Urothelium cell line (cell line): ENCODE data around the gene CNTNAP2.
"Not testable (repeated sequence)": the region's sequence is repeated elsewhere in the genome, so short reads cannot be mapped to it uniquely, and the experiment has no call there.

Experiments used
- DNase-seq: peaks from one replicate; pipeline ENCODE4 v3.0.0; 2011; ENCODE audit warnings: low spot score, mixed read lengths
- FAIRE-seq: peaks from 2 replicates; lab custom pipeline; 2011; peaks lifted over from hg19 to GRCh38; lab: Jason Lieb, UNC

Gene CNTNAP2

GRCh38 chr7:147586110-147586509 lies 1469.5 kb downstream of the CNTNAP2 start:
- FAIRE-seq: no peak
- no peak for DNase-seq

DNA sequence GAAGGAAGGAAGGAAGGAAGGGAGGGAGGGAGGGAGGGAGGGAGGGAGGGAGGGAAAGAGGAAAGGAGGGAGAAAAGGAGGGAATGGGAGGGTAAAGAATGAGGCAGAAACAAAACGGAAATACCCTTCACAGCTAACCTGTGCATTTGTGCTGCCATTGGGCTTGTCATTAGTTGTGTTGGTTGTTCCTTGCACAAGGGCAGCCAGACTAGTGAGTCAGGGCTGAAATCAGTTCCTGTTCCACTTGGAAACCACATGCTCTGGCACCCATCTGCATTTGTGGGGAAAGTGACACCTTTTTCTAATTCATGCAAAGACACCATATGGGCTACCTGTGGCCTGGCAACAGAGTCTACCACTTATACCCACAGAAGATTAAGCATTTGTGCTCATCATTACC lies 1469.9 kb downstream of the CNTNAP2 start:
- no peak for FAIRE-seq
- no peak for DNase-seq

DNA sequence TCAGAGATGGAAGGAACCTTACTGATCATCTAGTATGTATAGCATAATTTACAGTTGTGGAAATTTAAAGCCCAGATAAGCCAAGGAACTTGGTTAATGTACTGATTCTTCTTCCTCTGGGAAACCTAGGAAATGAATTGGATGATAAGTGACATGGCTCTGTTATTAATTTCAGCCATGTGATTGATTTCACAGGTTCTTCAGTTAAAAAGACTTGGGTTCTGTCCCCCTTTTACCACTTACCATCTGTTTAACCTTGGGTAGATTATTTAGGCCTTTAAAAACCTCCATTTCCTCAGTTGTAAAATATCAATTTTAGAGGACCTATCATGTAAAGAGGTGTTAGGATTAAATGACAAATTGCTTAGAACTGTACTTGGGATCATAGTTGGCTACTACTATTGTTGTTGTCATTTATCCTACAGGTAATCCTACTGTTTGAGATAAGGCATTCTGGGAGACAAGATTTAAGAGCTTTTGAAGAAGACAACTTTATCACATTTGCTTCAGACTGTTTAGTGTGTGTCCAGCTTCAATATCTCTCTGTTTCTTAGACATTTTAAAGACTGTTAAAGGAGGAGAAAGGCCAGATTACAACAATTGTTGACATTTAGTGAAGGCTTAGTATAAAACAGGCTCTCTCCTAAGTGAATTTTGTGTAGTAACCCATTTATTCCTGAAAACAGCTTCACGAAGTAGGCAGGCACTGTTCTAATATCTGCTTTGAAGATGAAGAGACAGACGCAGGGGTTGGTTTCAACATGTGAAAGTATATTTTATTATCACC lies 1476.9 kb downstream of the CNTNAP2 start:
- no peak for FAIRE-seq

GRCh38 chr7:147595042-147595441 lies 1478.4 kb downstream of the CNTNAP2 start:
- no peak for DNase-seq
- no peak for FAIRE-seq

More for the DNA sequence above, 1476.9 kb downstream of the CNTNAP2 start:
- no peak for DNase-seq

GRCh38 chr7:147598687-147599086 lies 1482.1 kb downstream of the CNTNAP2 start:
- FAIRE-seq, DNase-seq: not testable (repeated sequence)

GRCh38 chr7:147605323-147605722 lies 1488.7 kb downstream of the CNTNAP2 start:
- no peak for DNase-seq
- FAIRE-seq: no peak

DNA sequence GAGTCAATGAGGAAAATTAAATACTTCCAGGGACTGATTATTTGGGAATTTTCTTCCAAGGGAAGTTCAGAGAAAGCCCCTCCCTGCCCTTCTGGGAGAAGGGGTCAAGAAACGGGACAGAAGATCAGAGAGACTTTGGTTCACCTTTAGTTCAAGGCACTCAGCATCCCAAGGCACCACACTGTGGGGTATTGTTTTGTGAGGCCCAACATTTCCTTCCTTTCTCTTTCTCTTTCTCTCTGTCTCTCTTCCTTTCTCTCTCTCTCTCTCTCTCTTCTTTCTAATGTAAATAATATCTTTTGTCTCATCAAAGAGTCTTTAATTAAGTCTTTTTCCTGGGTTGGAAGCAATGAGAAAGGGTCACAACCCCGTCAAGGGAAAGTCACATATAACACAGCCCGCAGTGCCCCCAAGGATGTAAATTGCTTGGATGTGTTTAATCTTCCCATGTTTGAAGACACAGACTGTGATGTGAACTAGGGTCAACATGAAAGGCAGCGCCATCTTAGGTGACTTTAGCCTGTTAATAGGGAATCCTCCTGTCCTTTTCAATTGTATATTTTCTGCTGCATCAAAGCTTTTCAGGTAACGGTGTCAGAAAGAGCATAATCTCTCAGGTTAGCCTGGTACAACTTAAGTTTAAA lies 1490.7 kb downstream of the CNTNAP2 start:
- no peak for DNase-seq
- no peak for FAIRE-seq

- DNase-seq: no peak
- no peak for FAIRE-seq
Measured at GRCh38 chr7:147611431-147611830, 1494.8 kb downstream of the CNTNAP2 start.

- DNase-seq (no peak), FAIRE-seq (no peak)
Measured at GRCh38 chr7:147635288-147635687, 1518.7 kb downstream of the CNTNAP2 start.

DNA sequence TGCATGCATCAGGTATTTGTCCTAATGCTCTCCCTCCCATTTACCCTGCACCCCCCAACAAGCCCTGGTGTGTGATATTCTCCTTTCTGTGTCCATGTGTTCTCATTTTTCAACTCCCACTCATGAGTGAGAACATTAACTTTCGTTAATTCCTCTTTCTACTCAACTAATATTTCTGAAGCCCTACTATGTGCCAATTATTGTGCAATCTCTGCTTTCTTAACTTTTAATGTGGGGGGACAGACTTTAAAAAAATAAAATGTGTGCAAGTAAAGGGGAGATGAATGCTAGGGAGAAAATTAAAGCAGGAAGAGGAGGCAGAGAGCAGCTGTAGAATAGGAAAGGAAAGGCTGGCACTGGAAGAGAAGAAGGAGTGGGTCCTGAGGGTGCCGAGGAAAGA lies 1520.0 kb downstream of the CNTNAP2 start:
- FAIRE-seq (no peak), DNase-seq (no peak)

DNA sequence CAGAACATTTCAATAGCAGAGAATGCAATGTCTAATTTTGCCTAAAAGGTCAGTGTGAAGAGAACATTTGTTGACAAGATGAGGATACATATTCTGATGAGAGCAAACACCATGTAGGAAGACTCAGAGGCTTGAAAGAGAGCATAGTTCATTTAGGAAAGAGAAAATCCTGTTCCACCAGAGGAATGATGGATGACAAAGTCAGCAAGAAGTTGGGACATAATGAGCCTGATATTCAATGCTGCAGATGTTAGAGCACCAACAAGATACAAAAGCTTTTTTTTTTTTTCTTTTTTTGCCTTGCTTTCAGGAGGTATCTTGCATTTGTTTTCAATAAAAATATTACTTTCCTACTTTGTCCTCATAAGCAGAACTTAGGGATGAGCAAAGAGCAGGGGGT lies 1522.0 kb downstream of the CNTNAP2 start:
- DNase-seq: no peak
- FAIRE-seq: no peak

DNA sequence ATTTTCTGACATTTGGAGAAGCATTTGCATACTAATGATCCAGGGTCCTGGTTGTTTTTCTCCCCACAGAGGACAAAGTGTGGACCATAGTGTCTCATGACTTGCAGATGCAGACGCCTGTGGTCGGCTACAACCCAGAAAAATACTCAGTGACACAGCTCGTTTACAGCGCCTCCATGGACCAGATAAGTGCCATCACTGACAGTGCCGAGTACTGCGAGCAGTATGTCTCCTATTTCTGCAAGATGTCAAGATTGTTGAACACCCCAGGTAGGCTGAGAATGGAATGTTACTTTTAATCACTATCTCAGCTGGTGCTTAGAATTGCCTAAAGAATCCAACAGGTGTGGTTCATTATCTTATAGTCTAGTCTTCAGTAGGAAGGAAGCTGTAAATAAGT lies 1522.4 kb downstream of the CNTNAP2 start:
- DNase-seq (no peak), FAIRE-seq (no peak)

DNA sequence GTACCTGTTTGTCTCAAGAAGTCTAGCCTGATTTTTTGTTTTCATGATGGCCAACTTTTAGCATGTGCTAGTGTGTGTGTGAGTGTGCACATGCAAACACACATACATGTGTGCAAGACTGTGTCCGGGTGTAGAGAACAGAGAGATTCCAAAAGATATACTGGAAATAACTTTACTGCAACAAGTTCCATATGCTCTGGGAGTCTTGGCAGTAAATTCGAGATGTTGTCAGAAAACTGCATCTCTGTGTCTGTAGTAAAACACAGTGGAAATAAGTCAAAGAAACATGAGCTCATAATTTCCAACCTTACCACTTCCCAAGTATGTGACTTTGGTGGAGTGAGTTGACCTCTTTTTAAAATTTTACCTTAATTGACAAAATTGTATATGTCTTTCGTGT lies 1523.2 kb downstream of the CNTNAP2 start:
- FAIRE-seq: no peak
- no peak for DNase-seq

GRCh38 chr7:147640821-147641220 lies 1524.2 kb downstream of the CNTNAP2 start:
- DNase-seq: no peak
- no peak for FAIRE-seq

DNA sequence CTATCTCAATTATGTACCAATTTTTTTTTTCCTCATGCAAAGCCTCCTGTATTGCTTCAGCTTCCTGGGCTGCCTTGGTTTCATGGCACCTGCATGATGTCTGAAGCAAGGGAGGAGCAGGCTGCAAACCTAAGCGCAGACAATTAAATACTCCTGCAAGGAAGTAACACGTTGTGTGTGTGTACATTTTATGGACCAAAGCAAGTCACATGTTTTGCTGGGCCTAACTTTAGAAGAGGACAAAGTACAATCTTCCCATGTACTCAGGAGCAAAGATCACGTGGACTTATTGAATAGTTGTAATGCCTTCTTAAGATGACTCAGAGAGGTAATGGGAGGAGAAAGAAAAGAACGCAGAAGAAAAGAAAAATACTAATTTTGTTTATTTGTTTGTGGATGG lies 1530.0 kb downstream of the CNTNAP2 start:
- FAIRE-seq (no peak), DNase-seq (no peak)

DNA sequence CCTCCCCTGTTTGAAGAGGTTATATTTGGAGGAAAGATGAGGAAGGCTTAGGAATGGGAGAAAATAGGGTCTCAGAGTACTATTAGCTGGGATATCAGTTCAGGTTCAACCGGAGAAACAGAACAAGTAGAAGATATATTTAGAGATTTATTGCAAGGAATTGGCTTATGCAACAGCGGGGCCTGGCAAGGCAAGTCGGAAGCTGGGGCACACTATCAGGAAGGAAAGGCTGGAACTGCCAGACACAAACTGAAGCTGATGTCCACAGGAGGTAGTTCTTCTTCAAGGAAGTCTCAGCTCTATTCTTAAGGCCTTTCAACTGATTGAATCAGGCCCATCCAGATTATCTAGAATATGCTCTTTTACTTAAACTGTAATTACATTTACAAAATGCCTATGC lies 1534.4 kb downstream of the CNTNAP2 start:
- DNase-seq: no peak
- no peak for FAIRE-seq

DNA sequence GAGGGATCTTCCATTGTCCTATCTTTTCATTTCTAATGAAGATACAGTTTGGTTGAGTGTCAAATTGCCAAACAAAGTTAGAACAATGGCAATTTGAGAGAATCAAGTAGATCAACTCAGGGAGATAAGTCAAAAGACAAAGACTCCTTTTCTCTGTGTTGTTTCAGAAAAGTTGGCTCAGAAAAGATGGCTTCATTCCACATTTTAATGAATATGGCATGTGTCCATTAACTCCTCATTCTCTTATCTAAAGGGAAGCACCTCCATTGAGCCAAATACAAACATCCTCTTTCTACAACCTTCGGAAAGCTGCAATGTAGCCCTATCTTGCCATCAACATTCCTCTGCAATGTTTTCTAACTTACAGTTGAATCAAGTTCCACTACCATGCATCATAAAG lies 1535.0 kb downstream of the CNTNAP2 start:
- DNase-seq (no peak), FAIRE-seq (no peak)

DNA sequence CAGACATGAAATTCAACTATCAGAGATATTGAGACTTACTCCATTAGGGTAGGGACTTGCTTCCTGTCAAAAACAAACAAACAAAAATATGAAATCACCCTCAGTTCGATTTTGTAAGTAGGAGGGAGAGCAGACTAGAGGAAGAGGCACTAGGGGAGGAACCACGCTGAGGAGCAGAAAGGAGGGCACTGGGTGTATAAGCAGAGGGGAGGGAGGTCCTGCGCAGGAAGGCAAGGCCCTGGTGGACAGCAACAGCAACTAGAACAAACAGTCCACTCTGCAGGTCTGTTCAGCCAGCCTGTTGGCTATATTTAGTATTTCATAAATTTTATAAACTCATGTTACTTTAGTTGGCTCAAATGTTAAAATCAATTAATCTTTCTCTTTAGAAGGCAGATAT lies 1536.9 kb downstream of the CNTNAP2 start:
- FAIRE-seq: no peak
- DNase-seq: no peak

GRCh38 chr7:147658392-147658967 lies 1541.9 kb downstream of the CNTNAP2 start:
- no peak for FAIRE-seq
- DNase-seq: no peak

DNA sequence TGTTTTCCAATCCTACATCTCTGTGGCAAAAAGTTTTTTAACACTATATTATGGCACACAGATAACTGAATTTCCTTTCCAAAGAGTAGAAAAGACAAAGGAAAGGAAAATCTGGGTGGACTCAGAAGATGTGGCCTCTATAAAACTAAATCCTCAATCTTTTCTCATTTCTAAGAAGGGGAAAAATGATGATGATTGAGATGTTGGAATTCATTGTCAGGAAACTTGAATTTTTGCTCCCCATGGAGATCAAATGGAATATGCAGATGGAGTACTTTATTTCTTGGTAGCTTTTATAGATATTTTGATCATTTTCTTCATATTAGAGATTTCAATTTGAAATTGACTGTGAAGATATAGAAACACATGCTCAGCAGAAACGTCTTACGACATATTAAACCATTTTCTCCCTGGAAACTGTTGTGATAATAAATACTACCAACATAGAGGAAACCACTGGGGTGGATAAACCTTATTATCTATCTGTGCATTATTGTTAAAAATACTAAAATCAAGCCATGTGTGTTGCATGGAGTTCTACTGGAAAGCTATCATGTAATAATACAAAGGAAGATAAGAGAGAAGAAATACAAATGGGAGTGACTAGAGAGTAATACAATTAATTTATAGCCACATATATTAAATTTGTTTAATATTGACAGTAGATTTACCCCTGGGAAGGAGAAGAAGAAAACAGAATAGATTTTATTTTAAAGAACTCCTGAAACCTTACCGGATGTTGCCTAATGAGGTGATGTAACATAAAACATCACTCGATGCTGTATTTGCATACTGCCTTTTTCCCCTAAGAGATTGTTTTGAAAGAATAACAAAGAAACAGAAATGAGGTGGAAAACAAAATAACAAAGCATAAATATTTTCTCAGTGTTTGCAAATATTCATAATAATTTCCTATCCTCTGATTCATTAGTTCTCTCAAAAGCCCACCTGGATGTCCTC lies 1542.7 kb downstream of the CNTNAP2 start:
- FAIRE-seq: no peak

DNA sequence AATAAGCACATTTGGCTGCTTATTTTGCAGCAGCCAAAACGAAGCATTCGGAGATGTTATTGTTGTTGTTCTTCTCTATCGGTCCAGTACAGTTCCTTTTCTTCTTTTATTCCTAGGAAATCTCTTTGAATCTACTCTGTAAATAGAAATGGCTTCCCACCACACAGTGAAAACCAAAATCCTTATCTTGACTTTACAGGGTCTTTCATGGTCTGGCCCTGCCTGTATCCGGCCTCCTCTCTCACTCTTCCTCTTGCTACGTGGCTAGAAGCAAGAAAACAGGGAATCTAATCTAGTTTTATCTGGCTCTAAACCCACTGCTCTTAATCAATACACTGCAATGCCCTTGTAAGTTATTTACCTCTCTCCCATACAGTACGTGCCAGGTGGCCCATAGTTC lies 1547.9 kb downstream of the CNTNAP2 start:
- no peak for FAIRE-seq
- DNase-seq: no peak

More for the DNA sequence above, 1542.7 kb downstream of the CNTNAP2 start:
- no peak for DNase-seq
